ENCODE results near the gene MAPKAP1. TPM values are rescaled to one million over a fixed set of nuclear protein-coding genes. Genes with fewer than 3 reads are reported as not detected.

Gene MAPKAP1
- total and polyA plus RNA-seq, 8 donors, result 32.7 to 212 (median 78.2) TPM

DNA sequence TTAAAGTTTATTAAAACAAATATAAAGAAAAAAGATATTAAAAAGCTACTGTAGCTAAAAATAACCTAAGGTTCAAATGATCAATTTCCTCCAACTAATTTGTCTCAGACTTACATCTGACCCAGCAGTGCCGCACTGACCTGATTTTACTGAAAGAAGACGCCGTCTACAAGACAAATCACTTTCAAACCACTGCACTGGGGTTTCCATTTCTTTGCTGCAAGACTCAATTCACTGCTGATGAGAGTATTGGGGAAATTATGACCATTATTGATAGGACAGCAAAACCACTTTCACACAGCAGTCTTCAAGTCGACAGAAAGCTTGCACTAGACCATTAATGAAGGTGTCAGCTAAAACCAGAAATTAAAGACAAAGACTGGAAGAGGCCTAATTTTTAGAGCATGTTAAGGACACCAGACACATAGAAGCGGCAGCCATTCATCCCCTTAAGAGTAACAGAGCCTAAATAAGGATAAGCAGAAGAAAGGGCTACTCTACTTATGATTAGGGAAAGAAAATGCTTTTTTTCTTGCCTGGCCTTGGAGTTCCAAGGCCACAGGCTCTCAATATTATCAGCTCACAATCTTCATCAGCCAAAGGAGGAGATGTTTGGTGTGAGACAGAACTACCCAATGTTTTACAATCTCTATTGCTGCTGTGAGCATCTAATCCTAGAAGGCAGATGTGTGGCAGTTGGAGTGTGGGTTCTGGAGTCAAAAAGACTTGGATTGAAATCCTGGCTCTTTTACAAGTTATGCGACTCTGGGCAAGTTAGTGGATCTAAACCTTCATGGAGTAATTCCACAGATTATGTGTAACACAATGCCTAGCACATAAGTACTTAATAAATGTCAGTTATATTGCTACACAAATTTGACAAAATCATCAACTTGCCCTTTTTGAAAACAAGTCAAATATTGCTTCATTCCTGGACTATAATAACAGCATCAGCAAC, 190.7 kb downstream of the MAPKAP1 start:
- TF ChIP-seq CTCF (IDR thresholded peaks at IDR 0.05), result no peak
- no peak for TF ChIP-seq POLR2AphosphoS5 (IDR thresholded peaks at IDR 0.05)
- TF ChIP-seq POLR2A (IDR thresholded peaks at IDR 0.05), result no peak
- no peak for TF ChIP-seq EP300 (IDR thresholded peaks at IDR 0.05)
- no peak for DNase-seq
- H3K27ac ChIP-seq, result peak overlapping the region in 2 of 5 donors; percentile 4 to 11
- intact Hi-C loops (cut with DNase I; ENCODE audit: low total_unique reads), result no loop called here
- no peaks in the 10 kb centered on the region for H3K27me3 ChIP-seq
- WGBS, 5 donors, result 80 to 91% (median 88%) methylated on average over 6 of the region's 6 CpGs
- peaks cover 14 to 43% (median 25%) of the 10 kb centered on the region in 4 donors for H3K4me1 ChIP-seq
- no peaks in the 10 kb centered on the region for H3K36me3 ChIP-seq
- no peaks in the 10 kb centered on the region for H3K9me3 ChIP-seq
- H3K4me3 ChIP-seq, result no peak overlapping the region

GRCh38 chr9:125515281-125515680, 191.7 kb downstream of the MAPKAP1 start:
- Histone ChIP-seq H3K36me3 (no peaks in the 10 kb centered on the region), H3K27me3 (no peaks in the 10 kb centered on the region), H3K9me3 (no peaks in the 10 kb centered on the region), H3K27ac (no peak overlapping the region), H3K4me3 (no peak overlapping the region), H3K4me1 (peaks cover 14 to 41% (median 25%) of the 10 kb centered on the region in 4 donors)
- intact Hi-C loops (cut with DNase I; ENCODE audit: low total_unique reads), result no loop called here
- no peak for DNase-seq
- TF ChIP-seq EP300 (IDR thresholded peaks at IDR 0.05) (no peak), POLR2A (IDR thresholded peaks at IDR 0.05) (no peak), POLR2AphosphoS5 (IDR thresholded peaks at IDR 0.05) (no peak), CTCF (IDR thresholded peaks at IDR 0.05) (no peak)
- WGBS, 5 donors, result 57 to 71% (median 61%) methylated on average over 5 of the region's 5 CpGs

- Histone ChIP-seq H3K9me3 (no peaks in the 10 kb centered on the region), H3K27ac (peak overlapping the region; percentile 24 to 81 (median 74)), H3K4me1 (peaks cover 14 to 42% (median 28%) of the 10 kb centered on the region in 4 donors), H3K27me3 (no peaks in the 10 kb centered on the region), H3K4me3 (no peak overlapping the region), H3K36me3 (no peaks in the 10 kb centered on the region)
- 65 to 78% (median 71%) methylated on average over 4 of the region's 4 CpGs for WGBS, 5 donors
- TF ChIP-seq CTCF (IDR thresholded peaks at IDR 0.05) (no peak), POLR2AphosphoS5 (IDR thresholded peaks at IDR 0.05) (no peak), EP300 (IDR thresholded peaks at IDR 0.05) (no peak), POLR2A (IDR thresholded peaks at IDR 0.05) (no peak)
- intact Hi-C loops (cut with DNase I; ENCODE audit: low total_unique reads), result no loop called here
- no peak for DNase-seq
These were observed 192.5 kb downstream of the MAPKAP1 start for GRCh38 chr9:125514468-125514867.

DNA sequence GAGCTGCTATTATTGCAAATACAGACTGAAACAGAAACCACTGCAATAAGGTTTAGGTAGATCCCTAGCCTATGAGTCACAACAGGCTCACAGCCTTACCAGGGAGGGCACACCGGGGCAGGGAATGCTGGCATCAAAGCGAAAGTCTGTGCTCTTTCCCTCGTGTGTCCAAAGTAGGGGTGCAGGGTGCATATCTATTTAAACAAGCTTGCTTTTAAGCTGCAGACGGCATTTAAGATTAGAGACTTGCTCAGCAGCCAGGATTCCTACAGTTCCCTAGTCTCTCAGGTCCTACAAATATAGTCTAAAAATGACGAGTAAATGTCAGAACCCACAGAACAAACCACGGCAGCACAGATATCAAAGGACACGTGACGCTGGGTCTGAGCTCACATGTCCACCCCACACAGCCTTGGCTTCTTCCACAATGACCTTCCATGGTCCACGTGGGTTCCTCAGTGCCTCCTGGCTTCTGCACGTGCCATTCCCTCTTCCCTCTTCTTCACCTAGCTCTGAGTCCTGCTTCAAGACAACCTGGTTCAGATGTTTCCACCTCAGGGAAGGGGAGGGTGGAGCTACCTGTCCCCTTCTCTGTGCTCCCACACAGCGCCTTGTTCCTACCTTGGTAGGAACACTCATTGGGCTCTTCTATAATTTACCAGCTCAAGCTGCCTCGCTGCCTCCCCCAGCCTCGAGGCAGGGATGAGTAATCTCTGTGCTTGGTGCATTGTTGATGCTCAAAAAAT, 193.2 kb downstream of the MAPKAP1 start:
- WGBS, 5 donors, result 28 to 47% (median 30%) methylated on average over 13 of the region's 13 CpGs
- Histone ChIP-seq H3K4me3 (peak overlapping the region; percentile 29 to 40 (median 34)), H3K9me3 (no peaks in the 10 kb centered on the region), H3K4me1 (peaks cover 14 to 47% (median 30%) of the 10 kb centered on the region in 4 donors), H3K27me3 (no peaks in the 10 kb centered on the region), H3K27ac (peak overlapping the region; percentile 69 to 81 (median 74)), H3K36me3 (no peaks in the 10 kb centered on the region)
- intact Hi-C loops (cut with DNase I; ENCODE audit: low total_unique reads), result no loop called here
- no peak for TF ChIP-seq POLR2A (IDR thresholded peaks at IDR 0.05)
- TF ChIP-seq POLR2AphosphoS5 (IDR thresholded peaks at IDR 0.05), result peak in 2 of 3 donors; percentile 17 to 82
- TF ChIP-seq CTCF (IDR thresholded peaks at IDR 0.05), result no peak
- no peak for TF ChIP-seq EP300 (IDR thresholded peaks at IDR 0.05)
- peak; percentile 68 to 81 for DNase-seq

Data from stomach (tissue), 9 donors.